ENCODE results near the gene RGP1. TPM values are rescaled to one million over a fixed set of nuclear protein-coding genes. Genes with fewer than 3 reads are reported as not detected.

Gene RGP1
- polyA plus RNA-seq, 1 experiment, result 20.2 TPM

DNA sequence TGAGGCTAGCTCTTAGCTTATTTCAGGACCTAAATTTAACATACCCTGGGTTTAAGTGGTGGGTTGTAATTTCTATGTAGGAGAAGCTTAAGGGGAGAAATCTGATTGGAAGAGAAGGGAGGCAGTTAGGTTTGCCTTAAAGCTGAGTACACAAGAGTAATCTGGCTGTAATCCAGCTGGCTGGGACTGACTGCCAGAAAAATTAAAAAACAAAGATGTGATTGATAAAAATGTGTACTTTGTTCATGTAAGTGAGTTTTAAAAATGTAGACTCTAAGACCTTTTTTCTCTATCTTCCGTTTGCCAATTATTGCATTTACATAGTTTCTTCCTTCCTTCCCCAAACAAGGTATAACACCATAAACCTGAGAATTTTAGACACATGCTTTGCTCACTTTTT, 22.4 kb downstream of the RGP1 start:
- peaks cover 21% of the 10 kb centered on the region for H3K27me3 ChIP-seq (ENCODE audit: control insufficient read depth, insufficient read depth, low read length)
- CTCF ChIA-PET, result interaction anchor here (0.7 to 3.8 kb wide), 4 partner anchors 15 to 124 kb away, joined by 3 to 19 read pairs (median 7); no protein-coding TSS in a partner anchor
- H3K9me3 ChIP-seq (ENCODE audit: control insufficient read depth, insufficient read depth, low read length), result no peaks in the 10 kb centered on the region
- POLR2A ChIA-PET, result interaction anchor here (1.0 kb wide), 1 partner anchor 13 kb away, joined by 3 read pairs; no protein-coding TSS in a partner anchor
- no peak overlapping the region for H3K27ac ChIP-seq (ENCODE audit: low read depth, low read length)
- TF ChIP-seq, protein P1, sequence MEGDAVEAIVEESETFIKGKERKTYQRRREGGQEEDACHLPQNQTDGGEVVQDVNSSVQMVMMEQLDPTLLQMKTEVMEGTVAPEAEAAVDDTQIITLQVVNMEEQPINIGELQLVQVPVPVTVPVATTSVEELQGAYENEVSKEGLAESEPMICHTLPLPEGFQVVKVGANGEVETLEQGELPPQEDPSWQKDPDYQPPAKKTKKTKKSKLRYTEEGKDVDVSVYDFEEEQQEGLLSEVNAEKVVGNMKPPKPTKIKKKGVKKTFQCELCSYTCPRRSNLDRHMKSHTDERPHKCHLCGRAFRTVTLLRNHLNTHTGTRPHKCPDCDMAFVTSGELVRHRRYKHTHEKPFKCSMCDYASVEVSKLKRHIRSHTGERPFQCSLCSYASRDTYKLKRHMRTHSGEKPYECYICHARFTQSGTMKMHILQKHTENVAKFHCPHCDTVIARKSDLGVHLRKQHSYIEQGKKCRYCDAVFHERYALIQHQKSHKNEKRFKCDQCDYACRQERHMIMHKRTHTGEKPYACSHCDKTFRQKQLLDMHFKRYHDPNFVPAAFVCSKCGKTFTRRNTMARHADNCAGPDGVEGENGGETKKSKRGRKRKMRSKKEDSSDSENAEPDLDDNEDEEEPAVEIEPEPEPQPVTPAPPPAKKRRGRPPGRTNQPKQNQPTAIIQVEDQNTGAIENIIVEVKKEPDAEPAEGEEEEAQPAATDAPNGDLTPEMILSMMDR (IDR thresholded peaks at IDR 0.05; ENCODE audit: low read depth, low read length), result no peak
- DNase-seq (ENCODE audit: low read depth, low spot score), result no peak
- no peak overlapping the region for H3K4me3 ChIP-seq (ENCODE audit: low read depth, low read length)

DNA sequence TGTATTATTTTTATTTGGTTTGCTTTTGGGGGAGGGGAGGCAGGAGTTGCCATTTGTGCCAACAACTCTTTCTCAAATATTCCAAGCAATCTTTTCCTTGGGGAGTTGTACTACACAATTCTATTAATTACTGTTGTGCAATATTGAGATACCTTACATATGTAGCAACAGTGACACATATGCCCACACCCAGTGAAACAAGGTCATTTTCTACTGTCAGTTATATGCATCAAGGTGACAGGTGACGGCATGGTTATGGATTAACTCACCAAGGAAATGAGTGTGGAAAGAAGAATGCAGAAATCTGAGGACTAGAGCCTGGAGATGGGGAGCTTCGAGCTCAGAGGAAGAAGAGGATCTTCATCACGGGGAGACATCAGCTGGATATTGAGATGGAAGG, 22.9 kb downstream of the RGP1 start:
- TF ChIP-seq, protein P1 (IDR thresholded peaks at IDR 0.05; ENCODE audit: low read depth, low read length), result no peak
- no peak for DNase-seq (ENCODE audit: low read depth, low spot score)
- ChIA-PET CTCF (interaction anchor here (1.4 to 3.8 kb wide), 4 partner anchors 15 to 174 kb away, joined by 3 to 19 read pairs (median 8); no protein-coding TSS in a partner anchor), POLR2A (interaction anchor here (0.6 to 1.0 kb wide), 2 partner anchors 13 to 262 kb away, joined by 3 to 5 read pairs; no protein-coding TSS in a partner anchor)
- Histone ChIP-seq H3K27ac (ENCODE audit: low read depth, low read length) (no peak overlapping the region), H3K9me3 (ENCODE audit: control insufficient read depth, insufficient read depth, low read length) (no peaks in the 10 kb centered on the region), H3K4me3 (ENCODE audit: low read depth, low read length) (no peak overlapping the region), H3K27me3 (ENCODE audit: control insufficient read depth, insufficient read depth, low read length) (peaks cover 21% of the 10 kb centered on the region)

DNA sequence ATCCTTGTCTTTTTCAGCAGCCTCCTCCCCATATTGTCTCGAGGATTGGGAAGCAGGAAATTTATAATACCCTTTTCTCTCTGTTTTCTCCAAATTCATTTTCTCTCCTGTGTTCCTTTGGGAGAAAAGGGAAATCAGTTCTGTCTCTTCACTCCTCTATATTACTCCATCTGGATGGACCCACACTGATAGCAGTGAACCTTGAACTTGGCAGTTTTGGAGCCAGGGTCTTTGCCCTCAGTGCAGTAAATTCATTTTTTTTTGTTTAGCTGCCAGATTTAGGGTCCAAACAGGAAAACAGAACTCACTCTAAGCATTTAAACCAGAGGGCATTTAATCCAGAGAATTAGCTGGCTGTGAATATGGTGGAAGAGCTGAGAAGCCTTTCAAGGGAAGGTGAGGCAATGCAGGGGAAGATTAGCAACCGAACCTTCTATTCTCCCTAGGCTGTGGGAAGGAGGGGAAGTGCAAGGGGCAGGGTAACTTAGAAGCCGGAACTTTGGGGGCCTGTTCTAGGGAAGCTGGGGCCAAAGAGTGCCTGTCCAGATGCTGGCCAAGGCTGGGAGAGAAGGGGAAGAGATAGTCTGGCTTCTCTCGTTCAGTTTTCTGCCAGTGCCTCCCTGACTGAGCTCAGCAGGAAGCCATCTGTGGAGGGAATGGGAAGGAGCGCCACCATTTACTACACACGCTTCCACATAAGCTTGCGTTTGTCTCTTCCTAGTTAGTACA, 26.0 kb downstream of the RGP1 start:
- peaks cover 15% of the 10 kb centered on the region for H3K27me3 ChIP-seq (ENCODE audit: control insufficient read depth, insufficient read depth, low read length)
- H3K27ac ChIP-seq (ENCODE audit: low read depth, low read length), result no peak overlapping the region
- ChIA-PET CTCF (interaction anchor here (0.6 to 1.0 kb wide), 3 partner anchors 15 to 107 kb away, joined by 3 to 9 read pairs (median 3); partner anchors contain the start of gene HINT2), POLR2A (no interaction called here)
- no peaks in the 10 kb centered on the region for H3K9me3 ChIP-seq (ENCODE audit: control insufficient read depth, insufficient read depth, low read length)
- TF ChIP-seq, protein P1 (IDR thresholded peaks at IDR 0.05; ENCODE audit: low read depth, low read length), result no peak
- DNase-seq (ENCODE audit: low read depth, low spot score), result no peak
- H3K4me3 ChIP-seq (ENCODE audit: low read depth, low read length), result no peak overlapping the region

DNA sequence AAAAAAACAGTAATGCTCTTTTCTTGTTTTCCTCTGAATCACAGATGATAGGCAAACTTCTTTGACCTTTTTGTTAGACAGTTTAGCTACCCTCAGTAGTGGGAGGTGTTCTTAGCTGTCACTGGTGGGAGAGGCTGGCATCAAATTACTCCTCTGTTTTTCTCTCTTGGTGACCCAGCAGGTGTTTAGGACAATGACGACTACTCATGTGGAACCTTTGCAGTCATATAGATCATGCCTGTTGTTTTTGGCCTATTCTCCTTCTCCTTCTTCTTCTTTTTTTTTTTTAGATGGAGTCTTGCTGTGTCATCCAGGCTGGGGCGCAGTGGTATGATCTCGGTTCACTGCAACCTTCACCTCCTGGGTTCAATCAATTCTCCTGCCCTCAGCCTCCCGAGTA, 26.9 kb downstream of the RGP1 start:
- Histone ChIP-seq H3K27me3 (ENCODE audit: control insufficient read depth, insufficient read depth, low read length) (peaks cover 14% of the 10 kb centered on the region), H3K27ac (ENCODE audit: low read depth, low read length) (no peak overlapping the region), H3K4me3 (ENCODE audit: low read depth, low read length) (no peak overlapping the region), H3K9me3 (ENCODE audit: control insufficient read depth, insufficient read depth, low read length) (no peaks in the 10 kb centered on the region)
- no peak for DNase-seq (ENCODE audit: low read depth, low spot score)
- TF ChIP-seq, protein P1 (IDR thresholded peaks at IDR 0.05; ENCODE audit: low read depth, low read length), result no peak
- CTCF ChIA-PET, result interaction anchor here (0.6 to 1.1 kb wide), 4 partner anchors 14 to 106 kb away, joined by 3 to 9 read pairs (median 4); partner anchors contain the start of gene HINT2
- POLR2A ChIA-PET, result no interaction called here

DNA sequence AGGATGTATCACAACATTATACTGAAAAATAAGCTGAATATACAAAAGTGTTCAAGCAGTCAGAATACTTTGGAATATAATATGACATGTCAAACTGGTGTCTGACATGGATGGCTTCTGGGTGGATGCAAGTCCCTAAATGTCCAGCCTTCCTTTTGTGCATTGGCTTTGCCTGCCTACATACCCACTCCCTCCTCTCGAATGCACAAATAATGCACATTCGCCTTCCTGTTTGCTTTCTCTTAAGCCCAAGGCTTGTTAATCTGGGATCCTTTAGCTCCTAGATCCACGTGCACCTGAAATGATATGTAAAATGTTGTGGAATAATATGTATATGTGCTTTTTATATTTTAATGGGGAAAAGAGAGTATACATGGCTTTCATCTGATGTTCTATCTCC, 29.4 kb downstream of the RGP1 start:
- CTCF ChIA-PET, result interaction anchor here (0.5 to 2.2 kb wide), 5 partner anchors 10 to 125 kb away, joined by 3 to 9 read pairs (median 8); no protein-coding TSS in a partner anchor
- no peaks in the 10 kb centered on the region for H3K9me3 ChIP-seq (ENCODE audit: control insufficient read depth, insufficient read depth, low read length)
- DNase-seq (ENCODE audit: low read depth, low spot score), result no peak
- TF ChIP-seq, protein P1 (IDR thresholded peaks at IDR 0.05; ENCODE audit: low read depth, low read length), result no peak
- H3K4me3 ChIP-seq (ENCODE audit: low read depth, low read length), result no peak overlapping the region
- H3K27me3 ChIP-seq (ENCODE audit: control insufficient read depth, insufficient read depth, low read length), result peaks cover 16% of the 10 kb centered on the region
- POLR2A ChIA-PET, result no interaction called here
- no peak overlapping the region for H3K27ac ChIP-seq (ENCODE audit: low read depth, low read length)

Data from AG04450 (cell line).